GM12875 (cell line): ENCODE measurements around the gene AMELX.

Experiments
- H3K4me3 ChIP-seq: one replicate; pipeline ENCODE4 v1.5.1; 2011; ENCODE audit warnings: low read depth, low read length, control low read depth
- TF ChIP-seq, protein P1 (sequence below): IDR thresholded peaks from 2 replicates; pipeline ENCODE4 v1.5.1; 2011; ENCODE audit warnings: low read depth, mild to moderate bottlenecking, control low read depth, inconsistent platforms, low read length, moderate library complexity, borderline replicate concordance; ENCODE audit not compliant: insufficient read depth

AMELX gene

DNA sequence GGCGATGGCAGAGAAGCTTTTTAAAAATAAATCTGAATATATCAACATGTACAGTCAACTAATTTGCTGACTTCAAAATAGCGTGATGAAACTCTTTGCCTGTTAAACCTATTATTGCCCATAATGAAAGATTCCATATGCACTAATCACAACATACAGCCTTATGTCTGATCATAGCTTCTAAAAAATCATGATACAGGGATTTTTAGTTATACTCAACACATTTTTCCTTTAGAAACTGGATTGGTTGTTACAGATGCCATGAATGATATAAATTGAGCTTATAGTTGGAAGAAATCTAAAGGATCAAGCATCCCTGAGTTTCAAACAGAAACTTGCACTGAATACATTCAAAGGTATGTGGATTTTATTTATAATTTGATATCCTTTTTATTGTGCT is at the start of gene AMELX:
Gene AMELX, plus strand, starts transcription at position 301 of the 400 bp plus-strand sequence. CDS start 1,376 bp downstream, outside the sequence.
- TF ChIP-seq, protein P1, sequence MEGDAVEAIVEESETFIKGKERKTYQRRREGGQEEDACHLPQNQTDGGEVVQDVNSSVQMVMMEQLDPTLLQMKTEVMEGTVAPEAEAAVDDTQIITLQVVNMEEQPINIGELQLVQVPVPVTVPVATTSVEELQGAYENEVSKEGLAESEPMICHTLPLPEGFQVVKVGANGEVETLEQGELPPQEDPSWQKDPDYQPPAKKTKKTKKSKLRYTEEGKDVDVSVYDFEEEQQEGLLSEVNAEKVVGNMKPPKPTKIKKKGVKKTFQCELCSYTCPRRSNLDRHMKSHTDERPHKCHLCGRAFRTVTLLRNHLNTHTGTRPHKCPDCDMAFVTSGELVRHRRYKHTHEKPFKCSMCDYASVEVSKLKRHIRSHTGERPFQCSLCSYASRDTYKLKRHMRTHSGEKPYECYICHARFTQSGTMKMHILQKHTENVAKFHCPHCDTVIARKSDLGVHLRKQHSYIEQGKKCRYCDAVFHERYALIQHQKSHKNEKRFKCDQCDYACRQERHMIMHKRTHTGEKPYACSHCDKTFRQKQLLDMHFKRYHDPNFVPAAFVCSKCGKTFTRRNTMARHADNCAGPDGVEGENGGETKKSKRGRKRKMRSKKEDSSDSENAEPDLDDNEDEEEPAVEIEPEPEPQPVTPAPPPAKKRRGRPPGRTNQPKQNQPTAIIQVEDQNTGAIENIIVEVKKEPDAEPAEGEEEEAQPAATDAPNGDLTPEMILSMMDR, result no peak
- H3K4me3 ChIP-seq, result no peak within 1 kb of the TSS

DNA sequence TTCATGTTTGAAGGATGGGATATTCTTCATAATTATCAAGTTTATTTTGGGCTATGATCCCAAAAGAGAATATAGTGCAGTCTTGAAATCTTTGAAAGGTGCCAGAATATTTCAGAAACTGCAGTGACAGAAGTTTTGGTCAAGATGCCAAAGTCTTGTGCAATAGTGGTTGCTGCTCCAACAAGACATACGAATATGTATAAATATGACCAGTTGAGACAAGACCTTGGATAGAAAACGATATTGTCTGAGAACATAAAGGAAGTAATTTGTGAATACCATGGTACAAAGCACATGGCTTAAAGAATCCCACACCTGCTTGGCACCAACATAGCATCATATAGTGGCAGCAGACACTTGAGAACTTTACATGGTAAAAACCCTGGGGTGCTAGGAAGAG is 48.6 kb upstream of the AMELX start:
- TF ChIP-seq, protein P1, result no peak
- no peak overlapping the region for H3K4me3 ChIP-seq

DNA sequence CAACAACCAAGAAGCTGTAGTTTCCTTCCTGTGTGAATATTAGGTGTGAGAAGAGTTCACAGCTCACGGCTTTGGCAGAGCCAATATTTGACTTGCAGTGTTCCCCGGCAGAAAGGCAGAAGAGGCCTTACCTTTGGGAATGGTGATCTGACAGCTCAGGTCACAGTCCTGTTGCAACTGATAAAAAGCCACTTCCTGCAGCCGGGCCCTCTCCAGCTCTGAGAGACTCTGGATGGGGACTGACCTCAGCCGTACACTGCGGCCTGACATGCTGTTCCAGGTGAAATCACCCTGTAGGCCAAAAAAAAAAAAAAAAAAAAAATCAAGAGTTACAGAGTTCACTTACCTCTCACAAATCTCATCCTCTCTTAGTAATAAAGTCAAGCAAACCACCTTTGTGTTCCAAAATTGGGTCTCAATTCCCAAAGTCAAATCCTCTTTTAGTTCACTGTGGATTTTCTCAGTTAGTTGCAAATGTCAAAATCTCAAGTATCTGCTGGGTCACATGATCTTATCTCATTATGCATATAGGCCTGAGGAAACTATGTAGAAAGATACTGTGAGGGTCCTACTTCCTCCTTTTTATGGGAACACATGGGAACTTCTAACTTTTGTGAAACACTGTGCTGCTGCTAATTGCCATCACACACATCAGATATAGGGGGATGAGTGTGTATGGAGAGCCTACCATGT is 38.6 kb upstream of the AMELX start:
- TF ChIP-seq, protein P1, result no peak
- H3K4me3 ChIP-seq, result no peak overlapping the region

DNA sequence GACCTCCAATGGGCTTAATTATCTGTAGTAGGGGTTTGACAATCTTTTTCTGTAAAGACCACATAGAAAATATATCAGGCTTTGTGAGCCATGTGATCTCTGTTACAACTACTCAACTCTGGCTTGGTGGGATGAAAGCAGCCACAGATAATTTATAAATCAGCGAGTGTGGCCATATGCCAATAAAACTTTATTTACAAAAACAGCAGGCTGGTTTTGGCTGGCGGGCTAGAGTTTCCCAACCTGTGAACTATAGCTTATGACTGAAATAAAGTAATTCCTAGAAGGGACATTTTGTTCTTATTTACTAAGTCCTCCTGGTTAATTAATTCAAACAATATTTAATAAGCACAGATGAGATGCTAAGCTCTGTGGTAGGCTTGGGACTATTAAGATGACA is 35.9 kb upstream of the AMELX start:
- TF ChIP-seq, protein P1, result no peak
- no peak overlapping the region for H3K4me3 ChIP-seq

DNA sequence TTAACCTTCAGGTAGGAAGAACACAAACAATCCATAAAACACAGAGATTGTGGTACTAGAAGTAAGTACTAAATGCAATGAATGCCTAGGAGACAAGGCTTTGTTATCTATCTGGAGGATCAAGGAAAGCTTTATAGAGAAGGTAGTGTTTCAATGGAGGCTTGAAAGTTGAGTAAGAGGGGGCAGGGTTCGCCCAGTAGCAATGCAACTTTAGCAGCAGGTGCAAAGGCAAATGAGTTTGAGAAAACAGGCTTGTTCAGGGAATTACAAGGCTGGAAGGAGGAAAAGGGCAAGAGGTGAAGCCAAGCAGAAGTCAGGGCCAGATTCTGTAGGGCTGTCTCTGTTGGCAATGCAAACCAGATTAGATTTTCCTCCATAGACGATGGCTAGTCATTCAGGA is 35.5 kb upstream of the AMELX start:
- TF ChIP-seq, protein P1, result no peak
- H3K4me3 ChIP-seq, result no peak overlapping the region

DNA sequence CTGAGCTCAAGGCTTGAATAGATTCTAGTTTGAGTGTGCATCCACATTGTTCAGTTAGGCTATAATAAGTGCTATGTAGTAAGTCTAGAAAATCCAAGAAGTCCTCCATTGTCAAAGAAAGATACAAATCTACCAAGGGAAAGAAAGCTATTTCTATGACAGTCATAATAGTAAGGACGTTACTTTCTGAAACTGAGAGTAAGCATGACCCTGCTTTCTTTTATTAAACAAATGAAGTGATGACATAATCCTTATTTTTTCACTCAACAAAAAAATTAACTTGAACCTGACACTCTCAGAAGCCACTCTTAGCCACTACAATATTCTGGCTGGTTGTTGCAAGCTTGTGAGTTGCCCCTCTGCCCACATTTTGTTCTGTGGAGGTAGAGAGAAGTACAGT is 33.8 kb upstream of the AMELX start:
- TF ChIP-seq, protein P1, result no peak

DNA sequence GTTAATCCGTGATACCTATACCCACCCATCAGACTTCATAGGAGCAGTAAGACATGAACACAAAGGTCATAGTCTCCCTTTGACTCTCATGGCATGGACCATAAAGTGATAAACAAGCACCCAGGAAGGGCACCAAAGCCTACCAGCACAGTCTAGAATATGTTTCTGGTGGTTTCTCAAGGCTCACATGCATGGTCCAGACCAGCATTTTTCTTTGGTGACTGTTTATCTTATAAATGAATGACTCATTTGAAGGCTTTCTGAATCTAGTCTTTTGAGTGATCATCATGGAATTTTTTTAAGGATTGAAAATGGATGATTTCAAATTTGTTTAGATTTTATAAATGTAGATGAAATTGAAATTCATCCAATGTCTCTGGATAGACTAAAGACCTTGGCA is 32.0 kb upstream of the AMELX start:
- TF ChIP-seq, protein P1, result no peak
- H3K4me3 ChIP-seq, result no peak overlapping the region

More for the DNA sequence above, 33.8 kb upstream of the AMELX start:
- no peak overlapping the region for H3K4me3 ChIP-seq
